Measurements from ENCODE around the gene IMMP2L.

The IMMP2L gene

GRCh38 chr7:111343017-111343416 is 219.3 kb downstream of the IMMP2L start:
- Histone ChIP-seq H3K4me1 (ENCODE audit: insufficient read depth, low read length) (no peaks in the 10 kb centered on the region), H2AFZ (ENCODE audit: low read depth, low read length) (no peak overlapping the region), H3K9me3 (ENCODE audit: insufficient read depth, low read length, severe bottlenecking) (peaks cover 21% of the 10 kb centered on the region), H3K27ac (ENCODE audit: low read length) (no peak overlapping the region), H4K20me1 (ENCODE audit: insufficient read depth, low read length) (no peaks in the 10 kb centered on the region), H3K79me2 (ENCODE audit: insufficient read depth, low read length) (no peaks in the 10 kb centered on the region), H3K4me3 (ENCODE audit: low read depth in 1 of 2, low read length in 2 of 2) (no peak overlapping the region), H3K4me2 (ENCODE audit: insufficient read depth, low read length) (no peak overlapping the region), H3K27me3 (ENCODE audit: insufficient read depth, low read length, poor library complexity) (no peaks in the 10 kb centered on the region), H3K9ac (ENCODE audit: low read depth, low read length) (no peak overlapping the region), H3K36me3 (ENCODE audit: insufficient read depth, low read length) (no peaks in the 10 kb centered on the region)
- DNase-seq (no peak), ATAC-seq (ENCODE audit: insufficient read depth, low read depth) (no peak)
- TF ChIP-seq, protein P1, sequence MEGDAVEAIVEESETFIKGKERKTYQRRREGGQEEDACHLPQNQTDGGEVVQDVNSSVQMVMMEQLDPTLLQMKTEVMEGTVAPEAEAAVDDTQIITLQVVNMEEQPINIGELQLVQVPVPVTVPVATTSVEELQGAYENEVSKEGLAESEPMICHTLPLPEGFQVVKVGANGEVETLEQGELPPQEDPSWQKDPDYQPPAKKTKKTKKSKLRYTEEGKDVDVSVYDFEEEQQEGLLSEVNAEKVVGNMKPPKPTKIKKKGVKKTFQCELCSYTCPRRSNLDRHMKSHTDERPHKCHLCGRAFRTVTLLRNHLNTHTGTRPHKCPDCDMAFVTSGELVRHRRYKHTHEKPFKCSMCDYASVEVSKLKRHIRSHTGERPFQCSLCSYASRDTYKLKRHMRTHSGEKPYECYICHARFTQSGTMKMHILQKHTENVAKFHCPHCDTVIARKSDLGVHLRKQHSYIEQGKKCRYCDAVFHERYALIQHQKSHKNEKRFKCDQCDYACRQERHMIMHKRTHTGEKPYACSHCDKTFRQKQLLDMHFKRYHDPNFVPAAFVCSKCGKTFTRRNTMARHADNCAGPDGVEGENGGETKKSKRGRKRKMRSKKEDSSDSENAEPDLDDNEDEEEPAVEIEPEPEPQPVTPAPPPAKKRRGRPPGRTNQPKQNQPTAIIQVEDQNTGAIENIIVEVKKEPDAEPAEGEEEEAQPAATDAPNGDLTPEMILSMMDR (IDR thresholded peaks at IDR 0.05; ENCODE audit: borderline replicate concordance, extremely low read depth, low read length, poor library complexity, severe bottlenecking) = no peak
- no peak for TF ChIP-seq EZH2 (IDR thresholded peaks at IDR 0.05; ENCODE audit: borderline replicate concordance, low read depth, low read length, severe bottlenecking)

- Histone ChIP-seq H3K9ac (ENCODE audit: low read depth, low read length) (no peak overlapping the region), H2AFZ (ENCODE audit: low read depth, low read length) (no peak overlapping the region), H3K79me2 (ENCODE audit: insufficient read depth, low read length) (no peaks in the 10 kb centered on the region), H4K20me1 (ENCODE audit: insufficient read depth, low read length) (no peaks in the 10 kb centered on the region), H3K36me3 (ENCODE audit: insufficient read depth, low read length) (no peaks in the 10 kb centered on the region), H3K27me3 (ENCODE audit: insufficient read depth, low read length, poor library complexity) (no peaks in the 10 kb centered on the region), H3K4me2 (ENCODE audit: insufficient read depth, low read length) (no peak overlapping the region), H3K9me3 (ENCODE audit: insufficient read depth, low read length, severe bottlenecking) (peaks cover 13% of the 10 kb centered on the region), H3K4me1 (ENCODE audit: insufficient read depth, low read length) (no peaks in the 10 kb centered on the region), H3K4me3 (ENCODE audit: low read depth in 1 of 2, low read length in 2 of 2) (no peak overlapping the region), H3K27ac (ENCODE audit: low read length) (no peak overlapping the region)
- ATAC-seq (ENCODE audit: insufficient read depth, low read depth) (no peak), DNase-seq (no peak)
- no peak for TF ChIP-seq EZH2 (IDR thresholded peaks at IDR 0.05; ENCODE audit: borderline replicate concordance, low read depth, low read length, severe bottlenecking)
- TF ChIP-seq, protein P1 (IDR thresholded peaks at IDR 0.05; ENCODE audit: borderline replicate concordance, extremely low read depth, low read length, poor library complexity, severe bottlenecking) = no peak
These were observed 223.3 kb downstream of the IMMP2L start for GRCh38 chr7:111339006-111339405.

DNA sequence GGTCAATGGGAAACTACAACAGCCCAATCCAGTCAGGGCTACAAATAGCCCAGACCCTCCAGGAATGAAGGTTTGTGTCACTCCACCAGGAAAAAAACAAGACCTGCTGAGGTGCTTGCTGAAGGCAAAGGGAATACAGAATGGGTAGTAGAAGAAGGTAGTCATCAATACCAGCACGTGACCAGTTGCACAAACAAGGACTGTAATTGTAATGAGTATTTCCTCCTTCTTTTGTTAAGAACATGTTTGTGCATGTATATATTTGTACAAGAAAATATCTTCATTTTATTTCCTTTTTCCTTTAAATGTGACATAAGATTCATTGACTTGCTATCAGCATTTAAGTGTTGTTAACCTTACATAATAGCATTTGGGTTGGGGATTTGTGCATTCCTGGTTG is 229.3 kb downstream of the IMMP2L start:
- Histone ChIP-seq H3K9ac (ENCODE audit: low read depth, low read length) (no peak overlapping the region), H3K9me3 (ENCODE audit: insufficient read depth, low read length, severe bottlenecking) (no peaks in the 10 kb centered on the region), H2AFZ (ENCODE audit: low read depth, low read length) (no peak overlapping the region), H3K4me2 (ENCODE audit: insufficient read depth, low read length) (no peak overlapping the region), H3K4me1 (ENCODE audit: insufficient read depth, low read length) (no peaks in the 10 kb centered on the region), H3K79me2 (ENCODE audit: insufficient read depth, low read length) (no peaks in the 10 kb centered on the region), H3K27me3 (ENCODE audit: insufficient read depth, low read length, poor library complexity) (no peaks in the 10 kb centered on the region), H4K20me1 (ENCODE audit: insufficient read depth, low read length) (no peaks in the 10 kb centered on the region), H3K4me3 (ENCODE audit: low read depth in 1 of 2, low read length in 2 of 2) (no peak overlapping the region), H3K36me3 (ENCODE audit: insufficient read depth, low read length) (no peaks in the 10 kb centered on the region), H3K27ac (ENCODE audit: low read length) (no peak overlapping the region)
- ATAC-seq (ENCODE audit: insufficient read depth, low read depth) (no peak), DNase-seq (no peak)
- TF ChIP-seq EZH2 (IDR thresholded peaks at IDR 0.05; ENCODE audit: borderline replicate concordance, low read depth, low read length, severe bottlenecking) = no peak
- TF ChIP-seq, protein P1 (IDR thresholded peaks at IDR 0.05; ENCODE audit: borderline replicate concordance, extremely low read depth, low read length, poor library complexity, severe bottlenecking) = no peak

DNA sequence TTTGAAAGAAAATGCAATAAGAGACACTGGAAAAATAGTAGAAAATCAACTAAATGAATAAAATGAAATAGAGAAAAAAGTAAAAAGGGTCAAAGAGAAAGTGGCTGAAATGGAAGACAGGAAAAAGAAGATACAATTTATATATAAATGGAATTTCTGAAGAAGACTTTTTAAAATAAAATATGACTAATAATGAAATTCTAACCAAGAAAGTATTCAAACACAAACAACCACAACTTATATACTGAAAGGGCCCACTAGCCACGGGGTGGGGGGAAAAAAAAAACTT is 232.1 kb downstream of the IMMP2L start:
- DNase-seq (no peak), ATAC-seq (ENCODE audit: insufficient read depth, low read depth) (no peak)
- Histone ChIP-seq H4K20me1 (ENCODE audit: insufficient read depth, low read length) (no peaks in the 10 kb centered on the region), H3K4me2 (ENCODE audit: insufficient read depth, low read length) (no peak overlapping the region), H3K27ac (ENCODE audit: low read length) (no peak overlapping the region), H2AFZ (ENCODE audit: low read depth, low read length) (no peak overlapping the region), H3K4me3 (ENCODE audit: low read depth in 1 of 2, low read length in 2 of 2) (no peak overlapping the region), H3K79me2 (ENCODE audit: insufficient read depth, low read length) (no peaks in the 10 kb centered on the region), H3K36me3 (ENCODE audit: insufficient read depth, low read length) (no peaks in the 10 kb centered on the region), H3K4me1 (ENCODE audit: insufficient read depth, low read length) (no peaks in the 10 kb centered on the region), H3K9me3 (ENCODE audit: insufficient read depth, low read length, severe bottlenecking) (no peaks in the 10 kb centered on the region), H3K27me3 (ENCODE audit: insufficient read depth, low read length, poor library complexity) (no peaks in the 10 kb centered on the region), H3K9ac (ENCODE audit: low read depth, low read length) (no peak overlapping the region)
- TF ChIP-seq, protein P1 (IDR thresholded peaks at IDR 0.05; ENCODE audit: borderline replicate concordance, extremely low read depth, low read length, poor library complexity, severe bottlenecking) = no peak
- TF ChIP-seq EZH2 (IDR thresholded peaks at IDR 0.05; ENCODE audit: borderline replicate concordance, low read depth, low read length, severe bottlenecking) = no peak
